Measurements from ENCODE around the gene PEPD.

PEPD gene

GRCh38 chr19:33418461-33418860 lies 103.1 kb downstream of the PEPD start:
- Histone ChIP-seq H3K27me3 (ENCODE audit: insufficient read depth, low read depth) (no peaks in the 10 kb centered on the region), H4K20me1 (ENCODE audit: insufficient read depth) (no peaks in the 10 kb centered on the region)

GRCh38 chr19:33417751-33418150 lies 103.8 kb downstream of the PEPD start:
- no peak overlapping the region for H3K4me2 ChIP-seq
- H3K36me3 ChIP-seq (ENCODE audit: insufficient read depth), result no peaks in the 10 kb centered on the region
- no peak overlapping the region for H2AFZ ChIP-seq (ENCODE audit: low read depth)
- H3K4me3 ChIP-seq (IDR thresholded peaks at IDR 0.05; ENCODE audit: insufficient read depth, low read depth, low read length), result no peak overlapping the region
- H3K9ac ChIP-seq, result no peak overlapping the region
- no peak for TF ChIP-seq CTCF (conservative IDR thresholded peaks at IDR 0.05; ENCODE audit: low read depth, low read length)
- H4K20me1 ChIP-seq (ENCODE audit: insufficient read depth), result no peaks in the 10 kb centered on the region
- no peak overlapping the region for H3K27ac ChIP-seq
- H3K4me1 ChIP-seq (ENCODE audit: low read depth, poor library complexity, severe bottlenecking), result no peaks in the 10 kb centered on the region
- H3K79me2 ChIP-seq (ENCODE audit: insufficient read depth, low read depth), result no peaks in the 10 kb centered on the region
- H3K27me3 ChIP-seq (ENCODE audit: insufficient read depth, low read depth), result no peaks in the 10 kb centered on the region

More at GRCh38 chr19:33418461-33418860, 103.1 kb downstream of the PEPD start:
- H3K9ac ChIP-seq, result no peak overlapping the region
- H3K79me2 ChIP-seq (ENCODE audit: insufficient read depth, low read depth), result no peaks in the 10 kb centered on the region
- no peak overlapping the region for H3K4me3 ChIP-seq (IDR thresholded peaks at IDR 0.05; ENCODE audit: insufficient read depth, low read depth, low read length)
- no peak overlapping the region for H3K4me2 ChIP-seq
- no peak overlapping the region for H2AFZ ChIP-seq (ENCODE audit: low read depth)
- no peaks in the 10 kb centered on the region for H3K36me3 ChIP-seq (ENCODE audit: insufficient read depth)
- no peak overlapping the region for H3K27ac ChIP-seq
- H3K4me1 ChIP-seq (ENCODE audit: low read depth, poor library complexity, severe bottlenecking), result no peaks in the 10 kb centered on the region
- no peak for TF ChIP-seq CTCF (conservative IDR thresholded peaks at IDR 0.05; ENCODE audit: low read depth, low read length)

- no peak overlapping the region for H2AFZ ChIP-seq (ENCODE audit: low read depth)
These were observed 105.0 kb downstream of the PEPD start for GRCh38 chr19:33416307-33417215.

More at GRCh38 chr19:33416307-33417215, 105.0 kb downstream of the PEPD start:
- no peak overlapping the region for H3K4me2 ChIP-seq
- H3K36me3 ChIP-seq (ENCODE audit: insufficient read depth), result no peaks in the 10 kb centered on the region
- H3K4me1 ChIP-seq (ENCODE audit: low read depth, poor library complexity, severe bottlenecking), result no peaks in the 10 kb centered on the region
- H3K27me3 ChIP-seq (ENCODE audit: insufficient read depth, low read depth), result no peaks in the 10 kb centered on the region
- no peaks in the 10 kb centered on the region for H3K79me2 ChIP-seq (ENCODE audit: insufficient read depth, low read depth)
- no peak overlapping the region for H3K4me3 ChIP-seq (IDR thresholded peaks at IDR 0.05; ENCODE audit: insufficient read depth, low read depth, low read length)
- no peaks in the 10 kb centered on the region for H4K20me1 ChIP-seq (ENCODE audit: insufficient read depth)
- no peak overlapping the region for H3K9ac ChIP-seq
- peak; percentile 77 for TF ChIP-seq CTCF (conservative IDR thresholded peaks at IDR 0.05; ENCODE audit: low read depth, low read length)
- H3K27ac ChIP-seq, result no peak overlapping the region
